Lower leg skin (tissue), 4 donors: ENCODE results near the gene GLI3. TPM values are rescaled to one million over a fixed set of nuclear protein-coding genes. Genes with fewer than 3 reads are reported as not detected.

ENCODE experiments used
- DNase-seq, 2 donors: peaks; one replicate each; pipeline ENCODE4 v3.0.0-alpha.2; 2019; ENCODE audit warnings: low spot score in 2 of 2
- H3K4me3 ChIP-seq: fragments of 200-600 bp; sonication (generic); 2 replicates; pipeline ENCODE4 v1.5.1; 2017; ENCODE audit warnings: mild to moderate bottlenecking, low read depth; ENCODE audit not compliant: poor library complexity, severe bottlenecking
- POLR2A ChIP-seq, 2 donors: fragments of 450-650 bp; IDR thresholded peaks; one replicate each; pipeline ENCODE4 v1.6.1; 2016 to 2017; ENCODE audit warnings: antibody characterized with exemption in 2 of 2, mild to moderate bottlenecking in 1 of 2, moderate library complexity in 1 of 2
- WGBS, 2 donors: methylation state at CpG; one replicate each; pipeline ENCODE4 v1.1.5; 2018; 5-methylcytosine and 5-hydroxymethylcytosine counted together
- intact Hi-C: fragments of 100-400 bp; cut with DNase I; formaldehyde crosslinking; loops from one replicate; pipeline ENCODE4 v1.15.0; 2023; ENCODE audit warnings: low total_unique reads
- total RNA-seq, 4 donors: library from RNA; depleted of rRNA; stranded (reverse); fragments of >200 nt; gene quantifications; one replicate each; pipeline ENCODE4 v1.1.0, GENCODE V29; 2016
- TF ChIP-seq, protein P1 (sequence below), 3 donors: fragments of 450-650 bp; IDR thresholded peaks; one replicate each; pipeline ENCODE4 v1.5.1; 2016; ENCODE audit warnings: antibody characterized with exemption in 3 of 3, mild to moderate bottlenecking in 3 of 3, moderate library complexity in 2 of 3

The GLI3 gene
- total RNA-seq, 4 donors from 2014 or later, result 16.4 to 28.2 (median 18.3) TPM

DNA sequence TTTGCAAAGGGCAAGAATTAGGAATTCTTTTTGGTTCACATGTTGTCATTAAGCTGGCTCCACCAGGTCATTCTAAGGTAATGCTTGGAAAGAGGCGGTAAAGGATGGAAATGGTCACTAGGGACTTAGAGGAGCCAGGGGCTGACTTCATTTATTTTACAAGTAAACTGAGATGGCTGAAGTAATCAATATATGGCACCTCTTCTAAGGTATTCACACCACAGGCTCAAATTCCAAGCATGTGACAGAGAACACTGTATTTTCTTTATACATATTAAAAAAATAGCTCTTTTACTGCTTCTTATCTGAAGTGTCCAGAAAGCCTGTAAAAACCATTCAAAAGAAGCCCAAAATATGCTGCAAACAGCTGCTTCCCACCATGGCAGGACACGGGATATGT, 239.0 kb downstream of the GLI3 start:
- TF ChIP-seq POLR2A (IDR thresholded peaks at IDR 0.05), result no peak
- TF ChIP-seq, protein P1, sequence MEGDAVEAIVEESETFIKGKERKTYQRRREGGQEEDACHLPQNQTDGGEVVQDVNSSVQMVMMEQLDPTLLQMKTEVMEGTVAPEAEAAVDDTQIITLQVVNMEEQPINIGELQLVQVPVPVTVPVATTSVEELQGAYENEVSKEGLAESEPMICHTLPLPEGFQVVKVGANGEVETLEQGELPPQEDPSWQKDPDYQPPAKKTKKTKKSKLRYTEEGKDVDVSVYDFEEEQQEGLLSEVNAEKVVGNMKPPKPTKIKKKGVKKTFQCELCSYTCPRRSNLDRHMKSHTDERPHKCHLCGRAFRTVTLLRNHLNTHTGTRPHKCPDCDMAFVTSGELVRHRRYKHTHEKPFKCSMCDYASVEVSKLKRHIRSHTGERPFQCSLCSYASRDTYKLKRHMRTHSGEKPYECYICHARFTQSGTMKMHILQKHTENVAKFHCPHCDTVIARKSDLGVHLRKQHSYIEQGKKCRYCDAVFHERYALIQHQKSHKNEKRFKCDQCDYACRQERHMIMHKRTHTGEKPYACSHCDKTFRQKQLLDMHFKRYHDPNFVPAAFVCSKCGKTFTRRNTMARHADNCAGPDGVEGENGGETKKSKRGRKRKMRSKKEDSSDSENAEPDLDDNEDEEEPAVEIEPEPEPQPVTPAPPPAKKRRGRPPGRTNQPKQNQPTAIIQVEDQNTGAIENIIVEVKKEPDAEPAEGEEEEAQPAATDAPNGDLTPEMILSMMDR (IDR thresholded peaks at IDR 0.05), result no peak
- WGBS, 2 donors, result 90 to 91% methylated on average over 2 of the region's 2 CpGs
- no peak overlapping the region for H3K4me3 ChIP-seq
- intact Hi-C loops, result no loop called here
- DNase-seq, result no peak

DNA sequence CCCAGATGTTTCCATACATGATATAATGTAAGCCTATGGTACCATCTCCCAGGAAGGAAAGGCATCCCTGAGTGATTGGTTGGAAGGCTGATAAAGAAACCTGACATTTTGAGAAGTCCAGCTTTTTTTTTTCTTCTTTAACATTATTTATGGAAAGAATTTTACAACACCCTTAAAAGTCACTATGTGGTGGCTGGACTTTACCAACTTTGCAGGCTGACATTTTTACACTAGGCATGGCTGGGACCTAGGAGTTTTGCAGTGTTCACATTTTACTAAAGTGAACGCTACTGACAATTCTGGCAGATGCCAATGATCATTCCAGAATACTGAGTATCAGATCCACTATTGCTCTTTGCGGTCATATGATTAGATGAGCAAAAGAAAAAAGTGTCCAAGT, 239.9 kb downstream of the GLI3 start:
- intact Hi-C loops, result no loop called here
- TF ChIP-seq, protein P1 (IDR thresholded peaks at IDR 0.05), result no peak
- no peak for TF ChIP-seq POLR2A (IDR thresholded peaks at IDR 0.05)
- no peak overlapping the region for H3K4me3 ChIP-seq
- DNase-seq, result no peak
- 76 to 82% methylated on average over 2 of the region's 2 CpGs for WGBS, 2 donors

DNA sequence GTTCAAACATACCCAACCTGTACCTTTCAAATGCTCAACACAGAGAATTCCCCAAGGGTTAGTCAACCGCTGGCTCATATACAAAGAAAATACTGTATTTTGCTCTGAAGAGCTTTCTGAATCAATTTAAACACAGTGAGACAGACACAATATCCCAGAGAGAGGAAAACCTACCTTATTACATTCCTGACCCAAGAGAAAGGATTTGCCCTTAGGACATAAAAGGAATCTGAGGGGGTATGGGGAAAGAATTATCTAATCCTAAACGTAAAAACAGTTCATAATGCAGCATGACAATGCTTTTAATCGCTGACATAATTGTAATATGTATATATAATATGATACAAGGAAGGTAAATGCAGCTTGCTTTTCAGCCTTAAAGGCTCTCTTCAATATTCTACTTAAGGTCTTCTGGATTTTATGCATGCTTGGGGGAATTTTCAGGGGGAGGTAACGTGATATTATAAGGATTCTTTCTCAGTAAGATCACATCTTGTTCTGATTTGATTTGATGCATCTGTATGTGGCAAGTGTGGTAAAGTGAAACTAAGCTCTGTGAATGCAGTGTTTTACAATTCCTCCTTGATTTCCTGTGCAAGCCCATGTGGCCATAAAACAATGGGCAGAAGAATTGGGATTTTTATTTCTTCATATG, 240.5 kb downstream of the GLI3 start:
- WGBS, 2 donors, result 51 to 56% methylated on average over 4 of the region's 4 CpGs
- TF ChIP-seq POLR2A (IDR thresholded peaks at IDR 0.05), result no peak
- TF ChIP-seq, protein P1 (IDR thresholded peaks at IDR 0.05), result no peak
- no peak overlapping the region for H3K4me3 ChIP-seq
- DNase-seq, result no peak
- intact Hi-C loops, result no loop called here

DNA sequence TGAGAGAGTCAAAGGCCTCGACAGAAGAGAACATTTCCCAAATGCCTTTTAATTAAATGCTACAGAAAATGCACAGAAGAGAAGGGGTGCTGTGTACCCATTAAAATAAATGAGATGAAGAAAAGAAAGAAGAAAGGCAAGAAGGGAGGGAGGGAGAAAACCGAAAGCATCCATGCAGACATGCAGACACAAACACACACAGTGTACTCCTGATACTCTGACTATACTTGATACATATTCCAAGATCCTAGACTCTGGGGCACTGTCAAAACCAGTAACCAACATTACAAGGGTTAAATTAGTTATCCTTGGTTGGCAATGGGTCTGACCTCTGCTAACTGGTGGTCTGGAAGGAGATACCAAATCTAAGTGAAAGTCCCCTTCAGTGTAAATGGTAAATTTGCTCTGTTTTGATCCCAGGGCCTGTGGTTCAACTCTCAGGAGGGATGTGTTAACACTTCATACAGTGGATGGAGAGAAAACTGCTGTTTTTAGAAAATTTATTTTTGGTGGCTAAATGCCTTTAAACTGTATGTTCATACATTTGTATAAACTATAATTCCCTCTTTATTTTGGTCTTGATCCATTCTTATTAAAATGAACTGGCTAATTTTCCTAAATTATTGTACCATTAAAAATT, 241.3 kb downstream of the GLI3 start:
- H3K4me3 ChIP-seq, result no peak overlapping the region
- TF ChIP-seq, protein P1 (IDR thresholded peaks at IDR 0.05), result no peak
- TF ChIP-seq POLR2A (IDR thresholded peaks at IDR 0.05), result no peak
- no peak for DNase-seq
- intact Hi-C loops, result no loop called here
- WGBS, 2 donors, result 61 to 75% methylated on average over 2 of the region's 2 CpGs

DNA sequence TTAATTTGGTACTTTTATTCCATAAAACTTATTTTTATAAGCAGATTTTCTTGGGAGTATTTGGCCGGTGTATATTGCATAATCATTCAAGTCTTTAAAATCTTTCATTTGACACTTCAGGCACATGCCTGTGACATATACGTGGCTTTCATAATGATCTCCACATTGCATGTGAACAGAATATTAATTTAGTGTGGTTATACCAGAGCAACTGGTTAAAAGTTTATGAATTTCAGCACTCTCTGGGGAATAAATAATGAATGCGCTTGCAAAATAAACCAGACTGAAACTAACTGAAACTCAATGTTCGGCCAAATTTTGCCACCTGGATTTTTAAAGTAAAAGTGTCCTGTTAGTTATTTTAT, 242.3 kb downstream of the GLI3 start:
- DNase-seq, result no peak
- intact Hi-C loops, result no loop called here
- TF ChIP-seq, protein P1 (IDR thresholded peaks at IDR 0.05), result no peak
- no peak for TF ChIP-seq POLR2A (IDR thresholded peaks at IDR 0.05)
- WGBS, 2 donors, result 63 to 65% methylated on average over 4 of the region's 4 CpGs
- no peak overlapping the region for H3K4me3 ChIP-seq
